ENCODE data around the gene GPD2.

GPD2 gene

GRCh38 chr2:156486147-156486546 lies 50.0 kb downstream of the GPD2 start:
- TF ChIP-seq, protein P1, sequence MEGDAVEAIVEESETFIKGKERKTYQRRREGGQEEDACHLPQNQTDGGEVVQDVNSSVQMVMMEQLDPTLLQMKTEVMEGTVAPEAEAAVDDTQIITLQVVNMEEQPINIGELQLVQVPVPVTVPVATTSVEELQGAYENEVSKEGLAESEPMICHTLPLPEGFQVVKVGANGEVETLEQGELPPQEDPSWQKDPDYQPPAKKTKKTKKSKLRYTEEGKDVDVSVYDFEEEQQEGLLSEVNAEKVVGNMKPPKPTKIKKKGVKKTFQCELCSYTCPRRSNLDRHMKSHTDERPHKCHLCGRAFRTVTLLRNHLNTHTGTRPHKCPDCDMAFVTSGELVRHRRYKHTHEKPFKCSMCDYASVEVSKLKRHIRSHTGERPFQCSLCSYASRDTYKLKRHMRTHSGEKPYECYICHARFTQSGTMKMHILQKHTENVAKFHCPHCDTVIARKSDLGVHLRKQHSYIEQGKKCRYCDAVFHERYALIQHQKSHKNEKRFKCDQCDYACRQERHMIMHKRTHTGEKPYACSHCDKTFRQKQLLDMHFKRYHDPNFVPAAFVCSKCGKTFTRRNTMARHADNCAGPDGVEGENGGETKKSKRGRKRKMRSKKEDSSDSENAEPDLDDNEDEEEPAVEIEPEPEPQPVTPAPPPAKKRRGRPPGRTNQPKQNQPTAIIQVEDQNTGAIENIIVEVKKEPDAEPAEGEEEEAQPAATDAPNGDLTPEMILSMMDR (IDR thresholded peaks at IDR 0.05; ENCODE audit: insufficient read depth, low read depth, low read length, missing control alignments), result no peak
- DNase-seq (ENCODE audit: low read depth), result peak; percentile 69

GRCh38 chr2:156486614-156487013 lies 50.4 kb downstream of the GPD2 start:
- H3K4me3 ChIP-seq (ENCODE audit: low read length), result no peak overlapping the region
- DNase-seq (ENCODE audit: low read depth), result no peak
- TF ChIP-seq, protein P1 (IDR thresholded peaks at IDR 0.05; ENCODE audit: insufficient read depth, low read depth, low read length, missing control alignments), result no peak

More at GRCh38 chr2:156486147-156486546, 50.0 kb downstream of the GPD2 start:
- H3K4me3 ChIP-seq (ENCODE audit: low read length), result no peak overlapping the region

- no peak overlapping the region for H3K4me3 ChIP-seq (ENCODE audit: low read length)
- DNase-seq (ENCODE audit: low read depth), result no peak
- TF ChIP-seq, protein P1 (IDR thresholded peaks at IDR 0.05; ENCODE audit: insufficient read depth, low read depth, low read length, missing control alignments), result no peak
These were observed 53.0 kb downstream of the GPD2 start for GRCh38 chr2:156489195-156489594.

DNA sequence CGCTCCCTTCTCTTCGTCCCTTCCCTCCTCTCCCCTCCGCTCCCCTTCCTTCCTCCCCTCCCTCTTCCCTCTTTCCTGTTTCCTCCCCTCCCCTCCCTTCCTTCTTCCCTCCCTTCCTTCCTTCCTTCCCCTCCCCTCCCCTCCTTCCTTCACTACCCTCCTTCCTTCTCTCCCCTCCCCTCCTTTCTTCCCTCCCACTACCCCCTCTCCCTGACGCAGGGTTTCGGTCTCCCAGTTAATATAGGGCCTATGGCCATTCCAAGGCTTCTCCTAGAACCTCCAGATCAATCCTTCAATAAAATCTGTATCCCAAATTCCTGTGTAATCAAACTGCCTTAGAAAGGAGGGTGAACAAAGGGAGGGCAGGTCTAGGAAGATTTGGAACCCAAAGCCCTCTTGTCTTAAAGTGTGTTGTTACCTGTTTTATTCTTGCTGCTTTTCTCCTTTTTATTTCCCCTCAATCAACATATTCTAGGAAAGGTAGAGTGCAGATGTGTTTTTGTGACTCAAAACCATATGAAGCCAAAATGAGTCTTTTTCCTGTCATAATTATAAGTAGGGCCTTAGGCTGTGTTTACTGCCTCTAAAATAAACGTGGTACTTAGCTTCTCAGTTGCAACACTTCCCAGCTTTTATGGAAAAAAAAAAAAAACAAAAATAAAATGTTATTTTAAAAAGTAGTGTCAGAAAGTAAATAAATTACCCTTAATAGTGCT lies 53.7 kb downstream of the GPD2 start:
- TF ChIP-seq, protein P1 (IDR thresholded peaks at IDR 0.05; ENCODE audit: insufficient read depth, low read depth, low read length, missing control alignments), result no peak
- no peak overlapping the region for H3K4me3 ChIP-seq (ENCODE audit: low read length)
- DNase-seq (ENCODE audit: low read depth), result no peak

DNA sequence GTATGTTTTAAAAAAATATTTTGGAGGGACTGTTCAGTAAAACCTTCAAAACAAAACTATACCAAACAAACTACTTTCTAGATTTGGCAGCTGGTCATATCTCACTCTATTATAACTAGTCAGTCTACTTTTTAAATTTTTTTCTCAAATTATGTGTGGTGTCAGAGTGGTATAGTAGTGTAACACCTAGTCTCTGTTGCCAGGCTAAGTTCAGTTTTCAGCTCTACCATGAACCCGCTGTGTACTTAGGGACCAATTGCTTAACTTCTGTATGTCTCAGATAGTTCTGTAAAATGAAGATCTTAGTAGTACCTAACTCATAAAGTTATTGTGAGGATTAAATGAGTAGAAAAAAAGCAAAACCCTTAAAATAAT lies 54.3 kb downstream of the GPD2 start:
- no peak for DNase-seq (ENCODE audit: low read depth)
- TF ChIP-seq, protein P1 (IDR thresholded peaks at IDR 0.05; ENCODE audit: insufficient read depth, low read depth, low read length, missing control alignments), result no peak
- no peak overlapping the region for H3K4me3 ChIP-seq (ENCODE audit: low read length)

DNA sequence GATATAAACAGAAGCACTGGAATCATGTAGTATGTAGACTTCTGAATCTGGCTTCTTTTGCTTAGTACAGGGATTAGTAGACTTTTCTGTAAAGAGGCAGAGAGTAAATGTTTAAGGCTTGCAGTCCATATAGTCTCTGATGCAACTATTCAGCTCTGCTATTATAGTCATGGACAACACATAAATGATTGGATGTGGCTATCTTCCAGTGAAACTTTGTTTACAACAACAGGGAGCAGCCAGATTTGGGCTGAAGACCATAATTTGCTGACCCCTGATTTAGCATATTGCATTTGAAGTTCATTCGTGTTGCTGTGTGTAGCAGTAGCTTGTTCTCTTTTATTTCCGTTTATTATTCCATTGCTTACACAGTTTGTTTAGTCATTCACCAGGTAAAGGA lies 55.0 kb downstream of the GPD2 start:
- no peak overlapping the region for H3K4me3 ChIP-seq (ENCODE audit: low read length)
- no peak for DNase-seq (ENCODE audit: low read depth)

More for the DNA sequence above, 55.0 kb downstream of the GPD2 start:
- TF ChIP-seq, protein P1 (IDR thresholded peaks at IDR 0.05; ENCODE audit: insufficient read depth, low read depth, low read length, missing control alignments), result no peak
